ENCODE data around the gene KRTCAP3.

Gene KRTCAP3

DNA sequence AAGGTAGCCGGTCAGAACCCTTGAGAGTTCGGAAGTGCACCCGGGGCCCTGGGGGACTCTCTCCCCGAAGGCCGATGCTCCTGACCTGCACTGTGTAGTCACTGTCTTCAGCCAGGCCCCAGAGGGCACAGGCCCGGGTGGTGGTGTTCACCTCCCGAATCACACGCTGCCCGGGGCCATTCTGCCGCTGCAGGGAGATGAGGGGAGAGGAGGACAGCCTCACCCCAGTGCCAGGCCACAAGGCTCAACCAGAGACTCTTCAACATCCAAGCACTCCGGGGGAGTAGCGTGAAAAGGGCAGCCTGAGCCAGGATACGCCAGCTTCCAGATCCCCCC lies 51.7 kb downstream of the KRTCAP3 start:
- no peaks in the 10 kb centered on the region for H4K20me1 ChIP-seq (ENCODE audit: low read depth, low read length)
- no peaks in the 10 kb centered on the region for H3K9me2 ChIP-seq (replicated peaks; ENCODE audit: insufficient read depth, low read length)
- no peaks in the 10 kb centered on the region for H3K36me3 ChIP-seq (ENCODE audit: low read length)
- no peak overlapping the region for H2AFZ ChIP-seq (ENCODE audit: low read depth, low read length, severe bottlenecking)
- no peak overlapping the region for H3K4me2 ChIP-seq (ENCODE audit: low read depth, low read length, poor library complexity, severe bottlenecking)
- H3K9ac ChIP-seq (ENCODE audit: low read length) = no peak overlapping the region
- no peaks in the 10 kb centered on the region for H3K27me3 ChIP-seq (ENCODE audit: low read length)
- TF ChIP-seq EZH2phosphoT487 (conservative IDR thresholded peaks at IDR 0.05; ENCODE audit: low read length) = no peak
- TF ChIP-seq, protein P1, sequence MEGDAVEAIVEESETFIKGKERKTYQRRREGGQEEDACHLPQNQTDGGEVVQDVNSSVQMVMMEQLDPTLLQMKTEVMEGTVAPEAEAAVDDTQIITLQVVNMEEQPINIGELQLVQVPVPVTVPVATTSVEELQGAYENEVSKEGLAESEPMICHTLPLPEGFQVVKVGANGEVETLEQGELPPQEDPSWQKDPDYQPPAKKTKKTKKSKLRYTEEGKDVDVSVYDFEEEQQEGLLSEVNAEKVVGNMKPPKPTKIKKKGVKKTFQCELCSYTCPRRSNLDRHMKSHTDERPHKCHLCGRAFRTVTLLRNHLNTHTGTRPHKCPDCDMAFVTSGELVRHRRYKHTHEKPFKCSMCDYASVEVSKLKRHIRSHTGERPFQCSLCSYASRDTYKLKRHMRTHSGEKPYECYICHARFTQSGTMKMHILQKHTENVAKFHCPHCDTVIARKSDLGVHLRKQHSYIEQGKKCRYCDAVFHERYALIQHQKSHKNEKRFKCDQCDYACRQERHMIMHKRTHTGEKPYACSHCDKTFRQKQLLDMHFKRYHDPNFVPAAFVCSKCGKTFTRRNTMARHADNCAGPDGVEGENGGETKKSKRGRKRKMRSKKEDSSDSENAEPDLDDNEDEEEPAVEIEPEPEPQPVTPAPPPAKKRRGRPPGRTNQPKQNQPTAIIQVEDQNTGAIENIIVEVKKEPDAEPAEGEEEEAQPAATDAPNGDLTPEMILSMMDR (IDR thresholded peaks at IDR 0.05; ENCODE audit: insufficient read depth, low read length, poor library complexity, severe bottlenecking) = no peak
- no peak overlapping the region for H3K4me3 ChIP-seq (ENCODE audit: insufficient read depth, low read length, poor library complexity, severe bottlenecking)
- no peak overlapping the region for H3K27ac ChIP-seq (ENCODE audit: low read depth, low read length)
- H3K79me2 ChIP-seq (ENCODE audit: insufficient read depth, low read length) = no peaks in the 10 kb centered on the region
- H3F3A ChIP-seq (ENCODE audit: insufficient read depth) = peaks cover 4% of the 10 kb centered on the region; the same call in 1 of the 2 replicates
- H3K9me3 ChIP-seq (ENCODE audit: insufficient read depth, low read length) = no peaks in the 10 kb centered on the region

Data from SU-DHL-6 (cell line).